Breast epithelium (tissue), 3 donors: ENCODE measurements around the gene KRTAP9-4.

Source experiments
- POLR2A ChIP-seq: fragments of 450-650 bp; IDR thresholded peaks from one replicate; pipeline ENCODE4 v1.6.1; 2016; ENCODE audit warnings: antibody characterized with exemption, mild to moderate bottlenecking, moderate library complexity
- TF ChIP-seq, protein P1 (sequence below), 3 donors: fragments of 450-650 bp; IDR thresholded peaks; one replicate each; pipeline ENCODE4 v1.5.1; 2016 to 2017; ENCODE audit warnings: antibody characterized with exemption in 3 of 3, mild to moderate bottlenecking in 3 of 3, moderate library complexity in 3 of 3

DNA sequence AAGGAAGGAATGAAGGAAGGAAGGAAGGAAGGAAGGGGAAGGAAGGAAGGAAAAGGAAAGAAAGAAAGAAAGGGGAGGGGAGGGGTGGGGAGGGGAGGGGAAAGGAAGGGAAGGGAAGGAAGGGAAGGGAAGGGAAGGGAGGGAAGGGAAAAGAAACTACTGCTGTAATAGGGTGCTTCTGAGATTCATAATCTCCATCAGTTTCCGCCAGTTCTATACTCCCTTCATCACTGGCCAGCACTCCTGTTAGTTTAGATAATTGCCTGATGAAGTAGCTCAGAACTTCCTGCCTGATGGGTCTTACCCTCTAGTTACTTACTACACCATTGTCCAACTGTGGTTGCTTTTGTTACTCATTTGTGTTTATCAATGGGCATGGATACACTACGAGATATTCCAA lies 13.7 kb downstream of the KRTAP9-4 start:
- TF ChIP-seq, protein P1, sequence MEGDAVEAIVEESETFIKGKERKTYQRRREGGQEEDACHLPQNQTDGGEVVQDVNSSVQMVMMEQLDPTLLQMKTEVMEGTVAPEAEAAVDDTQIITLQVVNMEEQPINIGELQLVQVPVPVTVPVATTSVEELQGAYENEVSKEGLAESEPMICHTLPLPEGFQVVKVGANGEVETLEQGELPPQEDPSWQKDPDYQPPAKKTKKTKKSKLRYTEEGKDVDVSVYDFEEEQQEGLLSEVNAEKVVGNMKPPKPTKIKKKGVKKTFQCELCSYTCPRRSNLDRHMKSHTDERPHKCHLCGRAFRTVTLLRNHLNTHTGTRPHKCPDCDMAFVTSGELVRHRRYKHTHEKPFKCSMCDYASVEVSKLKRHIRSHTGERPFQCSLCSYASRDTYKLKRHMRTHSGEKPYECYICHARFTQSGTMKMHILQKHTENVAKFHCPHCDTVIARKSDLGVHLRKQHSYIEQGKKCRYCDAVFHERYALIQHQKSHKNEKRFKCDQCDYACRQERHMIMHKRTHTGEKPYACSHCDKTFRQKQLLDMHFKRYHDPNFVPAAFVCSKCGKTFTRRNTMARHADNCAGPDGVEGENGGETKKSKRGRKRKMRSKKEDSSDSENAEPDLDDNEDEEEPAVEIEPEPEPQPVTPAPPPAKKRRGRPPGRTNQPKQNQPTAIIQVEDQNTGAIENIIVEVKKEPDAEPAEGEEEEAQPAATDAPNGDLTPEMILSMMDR (IDR thresholded peaks at IDR 0.05), result no peak
- TF ChIP-seq POLR2A, result no peak
